NCI-H2107 treated with DMSO at 0.1 percent for 48 hours (cell line): Measurements from ENCODE around the gene SWT1.
"Not testable (repeated sequence)": the region's sequence is repeated elsewhere in the genome, so short reads cannot be mapped to it uniquely, and the experiment has no call there.

ENCODE experiments used
- DNase-seq: peaks from one replicate; lab custom pipeline; 2025; ENCODE audit not compliant: unreplicated experiment; lab: John Stamatoyannopoulos, UW

The SWT1 gene

DNA sequence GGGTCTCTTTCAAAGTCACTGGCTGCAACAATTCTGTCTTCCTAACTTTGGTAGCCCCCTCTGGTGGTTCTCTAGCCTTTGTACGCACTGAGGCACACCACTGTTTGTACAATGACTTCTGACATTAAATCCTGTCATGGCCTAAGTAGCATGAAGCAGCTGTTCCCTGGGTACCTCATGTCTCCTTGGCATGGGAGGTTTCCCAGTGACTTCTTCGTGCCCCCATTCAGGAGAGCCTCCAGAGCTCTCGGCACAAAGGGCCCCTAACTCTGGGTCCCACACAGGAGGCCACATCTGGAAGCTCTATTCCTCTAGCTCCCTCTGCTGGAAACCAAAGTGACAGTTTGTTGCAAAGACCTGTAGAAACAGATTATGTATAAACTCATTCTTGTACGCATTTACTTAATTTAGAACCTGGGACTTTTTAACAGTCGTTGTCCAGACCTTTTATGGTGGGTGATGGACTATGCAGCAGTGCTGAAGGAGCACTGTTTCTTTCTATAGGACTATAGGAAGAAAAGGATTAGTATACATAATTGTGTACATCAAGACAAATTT, 13.4 kb downstream of the SWT1 start:
- DNase-seq: peak; percentile 73

DNA sequence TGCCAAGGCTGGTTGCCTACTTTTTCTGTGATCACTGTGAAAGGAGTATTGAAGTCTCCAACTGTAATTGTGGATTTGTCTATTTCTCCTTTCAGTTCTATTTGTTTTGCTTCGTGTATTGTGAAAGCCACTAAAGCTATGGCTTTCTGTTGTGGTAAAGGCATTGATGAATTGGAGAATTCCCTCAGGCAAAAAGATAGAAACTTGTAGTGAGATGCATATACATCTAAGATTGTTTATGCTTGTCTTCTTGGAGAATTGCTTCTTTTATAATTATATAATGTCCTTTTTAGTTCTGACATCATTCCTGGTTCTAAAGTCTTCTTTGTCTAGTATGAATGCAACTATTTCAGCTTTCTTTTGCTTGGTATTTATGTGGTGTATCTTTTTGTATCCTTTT, 36.8 kb downstream of the SWT1 start:
- DNase-seq: no peak

DNA sequence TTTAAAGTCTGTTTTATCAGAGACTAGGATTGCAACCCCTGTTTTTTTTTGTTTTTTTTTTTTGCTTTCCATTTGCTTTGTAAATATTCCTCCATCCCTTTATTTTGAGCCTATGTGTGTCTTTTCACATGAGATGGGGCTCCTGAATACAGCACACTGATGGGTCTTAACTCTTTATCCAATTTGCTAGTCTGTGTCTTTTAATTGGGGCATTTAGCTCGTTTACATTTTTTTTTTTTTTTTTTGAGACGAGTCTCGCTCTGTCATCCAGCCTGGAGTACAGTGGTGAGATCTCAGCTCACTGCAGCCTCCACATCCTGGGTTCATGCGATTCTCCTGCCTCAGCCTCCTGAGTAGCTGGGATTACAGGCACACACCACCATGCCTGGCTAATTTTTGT, 41.7 kb downstream of the SWT1 start:
- not testable (repeated sequence) for DNase-seq

DNA sequence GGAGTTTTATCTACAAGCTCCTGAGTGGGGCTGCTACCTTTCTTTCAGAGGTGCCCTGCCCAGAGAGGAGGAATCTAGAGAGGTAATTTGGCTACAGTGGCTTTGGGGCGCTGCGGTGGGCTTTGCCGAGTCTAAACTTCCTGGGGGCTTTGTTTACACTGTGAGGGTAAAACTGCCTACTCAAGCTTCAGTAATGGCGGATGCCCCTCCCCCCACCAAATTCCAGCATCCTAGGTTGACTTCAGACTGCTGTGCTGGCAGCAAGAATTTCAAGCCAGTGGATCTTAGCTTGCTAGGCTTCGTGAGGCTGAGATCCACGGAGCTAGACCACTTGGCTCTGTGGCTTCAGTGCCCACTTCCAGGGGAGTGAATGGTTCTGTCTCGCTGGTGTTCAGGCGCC, 43.9 kb downstream of the SWT1 start:
- DNase-seq: no peak

DNA sequence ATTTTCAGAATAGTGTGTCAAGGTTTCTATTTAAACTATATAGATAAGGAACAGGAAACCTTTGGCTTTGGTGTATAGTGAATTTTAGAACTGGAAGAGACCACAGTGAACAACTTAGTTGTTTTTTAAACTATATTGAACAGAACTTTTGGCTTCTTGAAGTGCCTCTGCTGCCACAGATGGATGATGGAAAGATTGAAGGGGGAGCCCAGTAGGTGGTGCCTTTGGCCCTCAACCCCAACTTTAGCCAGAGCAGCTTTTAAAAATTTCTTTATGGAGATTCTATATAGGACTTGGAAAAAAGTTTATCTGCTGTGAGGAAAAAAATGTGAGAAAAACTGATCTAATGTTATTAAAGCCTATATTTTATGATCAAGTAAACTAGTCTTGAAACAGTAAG, 50.2 kb downstream of the SWT1 start:
- no peak for DNase-seq

DNA sequence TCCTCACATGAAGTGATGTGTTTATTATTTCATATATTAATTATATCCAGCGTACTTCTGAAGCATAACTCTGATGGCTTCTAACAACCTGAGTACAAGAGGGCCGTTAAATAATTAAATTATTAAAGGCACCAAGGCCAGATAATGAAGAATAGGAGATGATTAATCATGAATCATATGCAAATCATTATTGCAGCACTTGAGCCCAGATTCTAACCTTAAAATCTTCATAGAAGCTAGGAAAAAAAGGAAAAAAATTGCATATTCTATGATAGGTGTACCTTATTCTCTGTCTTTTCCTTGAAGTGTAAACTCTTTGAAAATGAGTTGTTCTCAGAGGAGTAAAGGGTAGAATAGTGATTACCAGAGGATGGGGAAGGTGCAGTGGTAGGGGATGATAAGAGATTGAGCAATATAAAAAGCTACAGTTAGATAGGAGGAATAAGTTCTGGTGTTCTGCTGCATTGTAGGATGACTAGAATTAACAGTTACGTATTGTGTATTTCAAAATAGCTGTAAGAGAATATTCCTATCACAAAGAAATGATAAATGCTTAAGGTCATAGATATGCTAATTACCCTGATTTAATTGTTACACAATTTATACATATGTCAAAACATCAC, 51.1 kb downstream of the SWT1 start:
- DNase-seq: no peak

DNA sequence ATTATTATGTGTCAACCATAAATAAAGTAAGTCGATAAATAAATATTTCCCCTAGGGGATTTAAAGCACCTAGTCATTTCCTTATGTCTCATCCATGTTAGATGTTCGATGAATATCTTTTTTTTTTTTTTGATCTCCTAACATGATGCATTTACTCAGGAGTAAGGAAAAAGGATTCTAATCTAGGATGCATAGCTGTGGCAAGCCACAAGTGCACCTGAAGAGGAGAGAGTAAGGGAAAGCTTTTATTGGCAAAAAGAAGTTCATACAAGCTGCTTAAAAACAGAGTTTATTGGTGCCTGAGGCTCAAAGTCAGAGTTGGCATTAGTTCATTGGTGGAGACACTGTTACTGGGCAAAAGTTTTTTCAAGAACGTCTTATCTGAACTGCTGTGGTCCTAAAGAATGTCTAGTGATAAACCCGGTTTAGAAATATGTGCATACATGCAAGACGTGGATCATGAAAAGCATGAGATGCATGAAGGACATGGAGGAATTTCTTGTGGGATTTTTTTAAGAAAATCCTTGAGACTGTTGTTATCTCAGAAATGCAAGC, 51.7 kb downstream of the SWT1 start:
- DNase-seq: no peak

DNA sequence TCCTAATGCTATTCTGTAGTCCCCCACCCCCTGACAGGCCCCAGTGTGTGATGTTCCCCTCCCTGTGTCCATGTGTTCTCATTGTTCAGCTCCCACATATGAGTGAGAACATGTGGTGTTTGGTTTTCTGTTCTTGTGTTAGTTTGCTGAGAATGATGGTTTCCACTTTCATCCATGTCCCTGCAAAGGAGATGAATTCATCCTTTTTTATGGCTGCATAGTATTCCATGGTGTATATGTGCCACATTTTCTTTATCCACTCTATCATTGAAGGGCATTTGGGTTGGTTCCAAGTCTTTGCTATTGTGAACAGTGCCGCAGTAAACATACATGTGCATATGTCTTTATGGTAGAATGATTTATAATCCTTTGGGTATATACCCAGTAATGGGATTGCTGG, 52.4 kb downstream of the SWT1 start:
- DNase-seq: not testable (repeated sequence)

DNA sequence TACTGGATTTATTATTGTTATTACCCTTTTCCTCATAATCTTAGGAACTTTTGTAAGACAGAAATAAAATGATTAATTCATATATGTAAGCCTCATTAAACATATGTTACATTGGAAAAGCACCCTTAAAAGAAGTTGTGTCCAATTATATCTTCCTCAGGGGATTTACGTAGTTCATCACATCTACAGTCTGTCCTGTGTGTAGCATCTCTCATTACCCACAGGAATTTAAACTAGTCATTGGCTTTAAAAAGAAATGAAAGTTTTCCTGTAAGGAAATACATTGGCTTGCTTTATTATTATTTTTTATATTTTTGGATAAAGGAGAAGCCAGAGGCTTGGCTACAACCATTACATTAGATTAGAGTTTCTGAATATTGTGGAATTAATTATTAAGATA, 56.1 kb downstream of the SWT1 start:
- DNase-seq: no peak

DNA sequence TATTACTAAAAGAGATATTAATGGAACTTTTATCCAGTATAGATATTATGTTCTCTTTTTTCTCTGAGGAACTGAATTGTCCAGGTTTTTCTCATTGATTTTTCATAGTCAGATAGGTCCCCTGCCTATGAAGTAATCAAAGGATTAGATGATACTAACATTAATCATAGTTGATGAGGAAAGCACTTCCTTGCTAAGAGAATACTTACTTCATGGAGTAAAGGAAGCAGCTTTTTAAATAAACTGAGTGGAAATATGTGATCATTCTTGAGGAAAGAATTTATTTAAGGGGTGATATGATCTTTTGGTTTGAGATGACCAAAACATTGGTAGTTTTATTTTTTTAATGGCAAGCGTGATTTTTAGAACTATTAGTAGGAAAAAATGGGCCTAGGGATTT, 58.9 kb downstream of the SWT1 start:
- DNase-seq: no peak

DNA sequence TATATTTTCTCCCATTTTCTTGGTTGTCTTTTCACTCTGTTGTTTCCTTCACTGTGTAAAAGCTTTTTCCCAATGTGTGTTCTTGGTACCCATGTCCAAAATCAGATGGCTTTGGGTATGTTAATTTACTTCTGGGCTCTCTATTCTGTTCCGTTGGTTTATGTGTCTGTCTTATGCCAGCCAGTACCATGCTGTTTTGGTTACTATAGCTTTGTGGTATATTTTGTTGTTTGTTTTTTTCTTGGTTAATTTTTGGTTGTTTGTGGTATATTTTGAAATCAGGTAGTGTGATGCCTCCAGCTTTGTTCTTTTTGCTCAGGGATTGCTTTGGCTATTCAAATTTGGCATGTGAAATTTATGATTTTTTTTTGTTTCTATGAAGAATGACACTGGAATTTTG, 67.2 kb downstream of the SWT1 start:
- no peak for DNase-seq

DNA sequence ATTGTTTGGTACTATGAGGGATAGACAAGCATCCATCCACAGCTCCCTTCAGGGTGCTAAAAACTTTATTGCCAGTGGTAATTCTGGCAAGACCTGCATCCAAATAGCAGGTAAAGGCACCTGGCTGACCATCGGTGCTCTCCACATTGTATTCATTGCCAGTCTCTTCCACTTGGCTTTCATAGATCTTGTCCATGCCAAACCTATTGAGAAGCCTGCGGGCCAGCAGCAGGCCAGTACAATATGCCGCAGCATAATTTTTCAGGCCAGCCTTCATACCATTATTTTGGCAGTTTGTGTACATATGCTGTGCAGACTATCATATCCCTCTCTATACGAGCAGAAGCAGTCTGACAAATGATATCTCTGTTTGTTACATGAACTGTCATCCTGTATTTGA, 70.2 kb downstream of the SWT1 start:
- DNase-seq: no peak

DNA sequence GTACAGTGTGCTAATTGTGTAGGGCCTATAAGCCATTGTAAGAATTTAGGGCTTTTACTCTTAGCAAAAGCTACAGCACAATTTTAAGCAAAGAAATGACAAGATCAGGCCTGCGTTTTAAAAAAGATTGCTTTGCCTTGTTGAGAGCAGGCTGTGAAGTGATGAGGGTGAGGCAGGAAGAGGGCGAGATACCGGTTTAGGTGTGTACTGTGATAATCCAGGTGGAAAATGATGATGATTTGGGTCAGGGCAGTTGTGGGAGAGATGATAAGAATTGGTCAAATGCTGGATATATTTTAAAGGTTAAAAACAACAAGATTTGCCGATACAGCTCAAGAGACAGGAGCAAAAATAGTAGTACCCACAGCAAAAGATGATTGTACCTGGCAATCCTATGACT, 72.0 kb downstream of the SWT1 start:
- no peak for DNase-seq

DNA sequence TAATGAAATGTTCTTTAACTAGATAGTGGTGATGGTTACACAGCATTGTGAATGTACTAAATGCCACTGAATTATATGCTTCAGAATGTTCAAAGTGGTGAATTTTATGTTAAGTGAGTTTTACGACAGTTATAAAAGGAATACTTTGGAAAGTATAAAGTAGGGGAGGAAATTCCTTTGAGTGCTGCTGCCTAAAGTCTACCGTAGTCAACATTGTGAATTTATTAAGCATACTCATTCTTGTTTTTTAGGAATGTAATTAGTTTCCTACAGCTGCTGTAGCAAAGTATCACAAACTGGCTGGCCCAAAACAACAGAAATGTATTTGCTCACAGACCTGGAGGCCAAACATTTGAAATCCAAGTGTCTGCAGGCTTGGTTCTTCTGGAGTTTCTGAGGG, 73.0 kb downstream of the SWT1 start:
- no peak for DNase-seq

DNA sequence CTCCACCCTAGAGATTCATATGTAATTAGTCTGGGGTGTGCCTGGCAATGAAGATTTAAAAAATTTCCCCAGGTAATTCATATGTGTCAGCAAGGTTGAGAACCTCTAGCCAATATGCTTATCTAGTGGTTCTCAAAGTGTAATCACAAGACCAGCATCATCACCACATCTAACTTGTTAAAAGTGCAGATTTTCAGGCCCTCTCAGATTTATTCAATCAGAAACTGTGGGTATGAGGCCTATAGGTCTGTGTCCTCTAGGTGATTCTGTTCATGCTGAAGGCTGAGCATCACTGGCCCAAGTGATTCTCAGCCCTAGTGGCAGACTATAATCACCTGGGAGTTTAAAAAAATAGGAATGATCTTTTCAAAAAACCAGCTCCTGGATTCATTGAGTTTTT, 75.9 kb downstream of the SWT1 start:
- no peak for DNase-seq

DNA sequence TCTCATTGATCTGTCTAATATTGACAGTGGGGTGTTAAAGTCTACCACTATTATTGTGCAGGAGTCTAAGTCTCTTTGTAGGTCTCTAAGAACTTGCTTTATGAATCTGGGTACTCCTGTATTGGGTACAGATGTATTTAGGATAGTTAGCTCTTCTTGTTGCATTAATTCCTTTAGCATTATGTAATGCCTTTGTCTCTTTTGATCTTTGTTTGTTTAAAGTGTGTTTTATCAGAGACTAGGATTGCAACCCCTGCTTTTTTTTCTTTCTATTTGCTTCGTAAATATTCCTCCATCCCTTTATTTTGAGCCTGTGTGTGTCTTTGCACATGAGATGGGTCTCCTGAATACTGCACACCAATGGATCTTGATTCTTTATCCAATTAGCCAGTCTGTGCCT, 77.2 kb downstream of the SWT1 start:
- DNase-seq: not testable (repeated sequence)

DNA sequence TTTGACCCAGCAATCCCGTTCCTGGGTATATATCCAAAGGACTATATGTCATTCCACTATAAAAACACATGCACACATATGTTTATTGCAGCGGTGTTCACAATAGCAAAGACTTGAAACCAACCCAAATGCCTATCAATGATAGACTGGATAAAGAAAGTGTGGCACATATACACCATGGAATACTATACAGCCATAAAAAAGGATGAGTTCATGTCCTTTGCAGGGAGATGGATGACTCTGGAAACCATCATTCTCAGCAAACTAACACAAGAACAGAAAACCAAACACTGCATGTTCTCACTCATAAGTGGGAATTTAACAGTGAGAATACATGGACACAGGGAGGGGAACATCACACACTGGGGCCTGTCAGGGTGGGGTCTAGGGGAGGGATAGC, 80.2 kb downstream of the SWT1 start:
- not testable (repeated sequence) for DNase-seq

DNA sequence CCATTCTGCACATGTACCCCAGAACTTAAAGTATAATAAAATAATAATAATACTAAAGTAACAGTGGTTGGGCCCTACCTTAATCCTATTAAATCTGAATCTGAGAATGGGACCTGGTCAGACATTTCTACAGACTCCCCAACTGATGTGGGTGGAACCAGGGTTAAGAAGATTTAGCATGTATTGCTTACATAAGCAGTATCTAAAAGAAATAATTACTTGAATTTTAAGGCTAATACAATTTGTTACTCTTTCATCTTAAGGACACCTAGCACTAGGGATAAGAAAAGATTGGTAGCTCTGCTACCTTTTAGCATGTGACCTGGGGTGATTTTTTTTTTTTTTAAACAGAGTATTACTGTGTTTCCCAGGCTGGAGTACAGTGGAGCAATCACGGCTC, 80.7 kb downstream of the SWT1 start:
- DNase-seq: no peak

DNA sequence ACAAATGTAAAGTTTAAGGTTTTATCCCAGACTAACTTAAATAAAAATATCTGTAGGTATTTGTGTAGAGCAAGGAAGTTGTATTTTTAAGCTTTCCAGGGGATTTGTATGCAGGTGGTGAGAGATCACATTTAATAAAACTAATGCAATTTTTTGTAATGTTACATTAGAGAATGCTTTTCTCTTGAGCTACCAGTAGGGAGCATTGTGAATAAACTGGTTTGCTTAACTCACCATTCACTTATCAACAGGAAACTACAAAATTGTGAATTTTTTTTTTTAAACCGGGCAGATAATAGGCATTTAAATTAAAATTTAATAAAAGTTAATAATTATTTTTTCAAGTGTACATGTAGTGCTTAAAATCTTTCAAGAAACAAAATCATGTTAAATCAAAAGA, 81.5 kb downstream of the SWT1 start:
- DNase-seq: no peak

DNA sequence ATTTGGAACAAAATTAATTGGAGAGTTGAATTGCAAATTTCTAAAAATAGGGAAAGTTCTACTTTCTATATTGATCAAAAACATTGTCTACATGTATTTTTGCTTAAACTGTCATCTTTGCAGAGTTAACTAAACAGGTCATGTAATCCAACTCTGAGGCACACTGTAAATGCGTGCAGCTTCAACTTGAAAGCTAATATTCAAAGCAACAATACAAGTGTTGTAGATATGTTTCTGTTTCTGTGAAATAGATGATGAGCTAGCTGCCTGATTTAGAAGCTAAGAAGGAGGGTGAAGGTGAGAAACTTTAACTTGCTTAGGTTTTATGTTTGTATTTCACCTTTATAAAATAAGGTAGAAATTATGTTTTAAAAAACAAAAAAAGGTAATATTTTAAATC, 82.9 kb downstream of the SWT1 start:
- DNase-seq: no peak

DNA sequence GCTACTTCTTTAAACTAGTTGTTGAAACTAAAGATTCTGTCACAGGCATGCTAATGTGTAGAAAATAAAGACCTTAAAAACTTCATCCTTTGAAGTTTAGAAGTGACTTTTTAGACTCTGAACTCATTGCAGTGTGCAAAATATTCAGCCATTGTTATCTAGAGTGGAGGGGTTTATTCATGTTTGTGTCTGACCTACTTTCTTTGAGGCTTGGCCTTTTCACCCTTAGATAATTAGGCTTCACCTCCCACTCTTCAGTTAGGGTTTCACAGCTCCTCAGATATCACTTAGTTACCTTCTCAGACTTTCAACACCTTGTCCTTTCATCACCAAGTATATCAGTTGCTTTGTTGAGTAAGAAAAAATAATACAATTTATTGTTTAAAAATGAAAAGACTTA, 84.2 kb downstream of the SWT1 start:
- no peak for DNase-seq

DNA sequence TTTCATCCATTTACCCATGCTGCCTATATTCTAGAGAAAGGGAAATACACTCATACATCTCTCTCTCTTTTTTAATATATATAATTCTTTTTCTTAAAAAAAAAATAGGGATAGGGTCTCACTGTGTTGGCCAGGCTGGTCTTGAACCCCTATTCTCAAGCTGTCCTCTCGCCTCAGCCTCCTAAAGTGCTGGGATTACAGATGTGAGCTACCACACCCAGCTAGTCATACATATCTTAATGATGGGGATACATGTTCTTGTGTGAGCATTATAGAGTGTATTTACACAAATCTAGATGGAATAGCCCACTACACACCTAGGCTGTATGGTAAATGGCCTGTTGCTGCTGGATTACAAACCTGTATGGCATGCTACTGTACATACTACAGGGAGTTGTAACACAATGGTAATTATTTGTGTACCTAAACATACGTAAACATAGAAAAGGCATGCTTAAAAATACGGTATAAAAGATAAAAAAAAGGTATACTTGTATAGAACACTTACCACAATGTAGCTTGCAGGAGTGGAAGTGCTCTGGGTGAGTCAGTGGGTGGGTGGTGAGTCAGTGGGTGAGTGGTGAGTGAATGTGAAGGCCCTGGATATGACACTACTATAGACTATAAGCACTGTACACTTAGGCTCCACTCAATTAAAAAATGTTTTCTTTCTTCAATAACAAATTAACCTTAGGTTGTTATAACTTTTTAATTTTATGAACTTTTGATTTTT, 87.2 kb downstream of the SWT1 start:
- DNase-seq: no peak
